Erythroblast (primary cell): ENCODE measurements around the gene CANX.

Source experiments
- GATA1 ChIP-seq: IDR thresholded peaks from 2 replicates; pipeline ENCODE4 v1.6.1; 2011; ENCODE audit warnings: low read depth, mild to moderate bottlenecking, control low read depth, low read length, moderate library complexity
- POLR2A ChIP-seq: IDR thresholded peaks from 2 replicates; pipeline ENCODE4 v1.6.1; 2011; ENCODE audit warnings: mild to moderate bottlenecking, low read length

DNA sequence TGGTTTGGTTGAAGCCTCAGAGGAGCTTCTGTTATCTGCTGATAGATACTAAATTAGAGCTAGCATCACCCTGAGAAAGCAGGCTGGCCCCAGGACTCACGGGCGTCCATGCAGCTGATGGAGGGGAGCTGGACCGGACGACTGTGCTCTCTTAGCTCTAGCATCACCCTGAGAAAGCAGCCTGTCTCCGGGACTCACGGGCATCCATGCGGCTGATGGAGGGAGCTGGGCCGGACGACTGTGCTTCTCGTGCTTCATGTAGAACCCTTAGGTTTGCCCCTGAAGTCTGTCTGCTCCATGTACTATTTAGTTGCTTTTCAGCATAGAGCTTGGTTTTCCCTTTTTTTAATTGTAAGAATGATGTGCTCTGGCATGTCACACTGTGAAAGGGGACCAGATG lies 78.7 kb downstream of the CANX start:
- TF ChIP-seq POLR2A, result no peak
- no peak for TF ChIP-seq GATA1
